OCI-LY3 (cell line): ENCODE data around the gene ATP5ME.
"Not testable (repeated sequence)": the region's sequence is repeated elsewhere in the genome, so short reads cannot be mapped to it uniquely, and the experiment has no call there.

ENCODE experiments used
- H2AFZ ChIP-seq: fragments of 200-600, 300-600 bp; shearing (Covaris generic); 2 replicates; pipeline ENCODE4 v1.6.0; 2014; ENCODE audit warnings: antibody characterized with exemption, low read depth, low read length
- H3K27ac ChIP-seq: fragments of 200-600, 300-600 bp; sonication (generic); 2 replicates; pipeline ENCODE4 v1.5.1; 2014; ENCODE audit warnings: mild to moderate bottlenecking, low read length, moderate library complexity, mixed read lengths
- H3K27me3 ChIP-seq: fragments of 200-600, 300-600 bp; sonication (generic); 2 replicates; pipeline ENCODE4 v1.6.1; 2014; ENCODE audit warnings: low read depth, low read length, mixed read lengths
- H3K36me3 ChIP-seq: fragments of 200-600, 300-600 bp; sonication (generic); replicated peaks from 2 replicates; pipeline ENCODE3; 2014; ENCODE audit warnings: low read depth, low read length, mixed read lengths
- H3K4me1 ChIP-seq: fragments of 300-600, 200-600 bp; sonication (generic); 2 replicates; pipeline ENCODE4 v1.6.1; 2014; ENCODE audit warnings: low read length, mixed read lengths
- H3K4me2 ChIP-seq: fragments of 200-600, 300-600 bp; sonication (generic); 2 replicates; pipeline ENCODE4 v1.6.1; 2014; ENCODE audit warnings: low read length, mixed read lengths
- H3K4me3 ChIP-seq: fragments of 300-600, 200-600 bp; sonication (generic); 2 replicates; pipeline ENCODE4 v1.5.1; 2014; ENCODE audit warnings: antibody characterized with exemption, mild to moderate bottlenecking, low read length, moderate library complexity
- H3K79me2 ChIP-seq: fragments of 300-600, 200-600 bp; shearing (Covaris generic); 2 replicates; pipeline ENCODE4 v1.6.1; 2014; ENCODE audit warnings: mild to moderate bottlenecking, low read length, mixed read lengths
- H3K9ac ChIP-seq: fragments of 300-600, 200-600 bp; shearing (Covaris generic); 2 replicates; pipeline ENCODE4 v1.6.0; 2014; ENCODE audit warnings: mild to moderate bottlenecking, low read length, moderate library complexity
- H3K9me3 ChIP-seq: fragments of 200-600, 300-600 bp; shearing (Covaris generic); 2 replicates; pipeline ENCODE4 v1.6.1; 2014; ENCODE audit warnings: low read length, mixed read lengths; ENCODE audit not compliant: insufficient read depth
- H4K20me1 ChIP-seq: fragments of 200-600, 300-600 bp; sonication (generic); 2 replicates; pipeline ENCODE4 v1.6.1; 2016; ENCODE audit warnings: low read length, mixed read lengths; ENCODE audit not compliant: insufficient read depth
- CTCF ChIP-seq: fragments of 200-600, 300-600 bp; sonication (generic); IDR thresholded peaks from 2 replicates; pipeline ENCODE4 v1.5.1; 2014; ENCODE audit warnings: antibody characterized with exemption, low read length, low read depth
- EZH2phosphoT487 ChIP-seq: fragments of 200-600 bp; shearing (Covaris generic); IDR thresholded peaks from 2 replicates; pipeline ENCODE4 v1.6.1; 2018; ENCODE audit warnings: antibody characterized with exemption, mixed run types, low read depth

The ATP5ME gene

GRCh38 chr4:699816-700580 lies 25.9 kb upstream of the ATP5ME start:
- peak overlapping the region; percentile 69 for H3K27ac ChIP-seq
- H3K9ac ChIP-seq, result peak overlapping the region; percentile 27; the same call in 1 of the 2 replicates
- TF ChIP-seq CTCF (no peak), EZH2phosphoT487 (no peak)
- H2AFZ ChIP-seq, result no peak overlapping the region
- H3K4me3 ChIP-seq, result peak overlapping the region; percentile 44
- H3K79me2 ChIP-seq, result no peaks in the 10 kb centered on the region
- no peaks in the 10 kb centered on the region for H3K27me3 ChIP-seq
- peaks cover 23% of the 10 kb centered on the region for H3K4me1 ChIP-seq
- H3K4me2 ChIP-seq, result peak overlapping the region; percentile 66
- H3K36me3 ChIP-seq, result no peaks in the 10 kb centered on the region
- no peaks in the 10 kb centered on the region for H4K20me1 ChIP-seq
- H3K9me3 ChIP-seq, result no peaks in the 10 kb centered on the region

GRCh38 chr4:694341-694940 lies 20.4 kb upstream of the ATP5ME start:
- H3K9ac ChIP-seq, H3K79me2 ChIP-seq, H4K20me1 ChIP-seq, H2AFZ ChIP-seq, H3K4me2 ChIP-seq, H3K4me3 ChIP-seq, H3K36me3 ChIP-seq, H3K27me3 ChIP-seq, H3K9me3 ChIP-seq, H3K27ac ChIP-seq: not testable (repeated sequence)
- peaks cover 12% of the 10 kb centered on the region for H3K4me1 ChIP-seq

- H3K4me2 ChIP-seq, result no peak overlapping the region
- no peak overlapping the region for H2AFZ ChIP-seq
- H3K79me2 ChIP-seq, result no peaks in the 10 kb centered on the region
- no peak for TF ChIP-seq EZH2phosphoT487
- no peak for TF ChIP-seq CTCF
- no peak overlapping the region for H3K27ac ChIP-seq
- no peaks in the 10 kb centered on the region for H3K9me3 ChIP-seq
- no peak overlapping the region for H3K4me3 ChIP-seq
- H3K27me3 ChIP-seq, result no peaks in the 10 kb centered on the region
- no peaks in the 10 kb centered on the region for H4K20me1 ChIP-seq
- H3K4me1 ChIP-seq, result no peaks in the 10 kb centered on the region
- no peaks in the 10 kb centered on the region for H3K36me3 ChIP-seq
- no peak overlapping the region for H3K9ac ChIP-seq
These were observed 18.9 kb upstream of the ATP5ME start for GRCh38 chr4:692771-693554.

- Histone ChIP-seq H4K20me1 (no peaks in the 10 kb centered on the region), H3K4me3 (no peak overlapping the region), H3K27me3 (no peaks in the 10 kb centered on the region), H3K27ac (no peak overlapping the region), H3K36me3 (no peaks in the 10 kb centered on the region), H3K9me3 (no peaks in the 10 kb centered on the region), H3K9ac (no peak overlapping the region), H3K79me2 (no peaks in the 10 kb centered on the region), H3K4me2 (no peak overlapping the region), H3K4me1 (no peaks in the 10 kb centered on the region), H2AFZ (no peak overlapping the region)
- no peak for TF ChIP-seq CTCF
- TF ChIP-seq EZH2phosphoT487, result no peak
These were observed 15.6 kb upstream of the ATP5ME start for GRCh38 chr4:689723-690122.
